NCI-H526 (cell line): ENCODE data around the gene DUSP3.

Source experiments
- DNase-seq, 2 experiments: peaks; one replicate each; lab custom pipeline; 2025; lab: John Stamatoyannopoulos, UW

DUSP3 gene

DNA sequence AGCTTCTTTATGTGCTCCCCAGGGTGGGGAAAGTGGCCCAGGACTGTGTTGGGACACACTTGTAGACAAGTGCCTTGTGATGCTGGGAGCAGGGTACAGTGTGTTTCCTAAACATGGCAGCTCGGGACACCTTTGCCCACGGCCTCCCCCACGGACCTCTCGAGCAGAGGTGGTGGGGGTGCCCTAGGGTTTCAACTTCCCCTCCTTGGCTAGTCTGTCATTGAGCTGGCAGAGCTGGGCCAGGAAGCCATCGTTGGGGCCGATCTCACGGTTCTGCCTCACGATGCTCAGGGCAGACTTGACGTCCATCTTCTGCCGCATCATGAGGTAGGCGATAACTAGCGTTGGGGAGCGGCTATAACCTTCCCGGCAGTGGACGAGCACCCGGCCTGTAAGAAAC lies 9.4 kb downstream of the DUSP3 start:
- no peak for DNase-seq

DNA sequence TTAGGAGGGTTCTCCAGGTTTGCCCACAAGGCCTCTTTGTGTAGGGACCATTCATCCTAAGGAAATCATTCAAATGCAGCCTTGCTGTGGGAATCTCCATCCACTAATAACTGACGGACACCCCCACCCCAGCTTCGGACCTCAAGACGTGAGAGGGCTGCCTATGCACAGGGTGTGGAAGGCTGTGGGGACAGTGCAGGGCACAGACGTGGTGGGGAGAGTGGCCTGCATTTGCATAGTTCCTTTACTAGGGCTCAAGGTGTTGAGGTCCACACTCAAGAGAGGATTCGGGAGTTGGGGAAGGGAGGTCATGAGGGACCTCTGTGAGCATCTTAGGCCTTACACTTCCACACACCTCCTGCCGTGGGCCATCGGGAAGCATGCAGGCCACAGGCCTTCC lies 9.8 kb downstream of the DUSP3 start:
- DNase-seq, result no peak

DNA sequence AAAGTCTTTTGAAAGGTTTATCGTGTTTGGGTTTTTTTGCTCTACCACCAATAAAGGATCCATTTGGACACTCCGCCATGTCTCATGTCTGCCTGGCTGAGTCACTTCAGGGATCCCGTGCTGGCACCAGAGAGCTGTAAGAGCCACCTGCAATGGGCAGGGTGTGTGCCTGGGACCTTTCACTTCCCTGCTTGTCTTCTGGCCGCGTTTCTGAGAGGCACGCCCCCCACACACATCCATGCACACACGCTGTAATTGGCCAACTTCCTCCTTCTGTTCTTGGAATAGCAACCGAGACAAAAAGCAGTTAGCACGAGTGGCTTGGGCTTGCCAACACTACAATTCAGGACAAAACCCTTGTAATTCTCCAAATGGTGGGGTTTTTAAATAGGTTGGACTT lies 10.4 kb downstream of the DUSP3 start:
- DNase-seq, result no peak

DNA sequence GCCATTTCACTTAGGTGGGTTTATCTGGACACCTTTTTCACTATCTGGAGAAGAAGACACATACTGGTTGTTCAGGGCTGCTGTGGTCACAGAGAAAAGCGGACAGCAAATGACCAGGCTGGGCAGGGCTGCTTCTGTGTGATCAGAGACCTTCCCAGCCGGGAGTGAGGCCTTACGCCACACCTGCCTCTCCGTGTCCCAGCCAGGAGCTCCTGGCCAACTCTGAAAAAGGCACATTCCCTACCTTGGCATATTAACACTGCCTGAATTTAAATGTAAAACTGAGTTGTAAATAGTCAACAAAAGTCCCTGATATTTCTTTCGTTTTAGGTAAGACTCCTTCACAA lies 11.1 kb downstream of the DUSP3 start:
- no peak for DNase-seq

DNA sequence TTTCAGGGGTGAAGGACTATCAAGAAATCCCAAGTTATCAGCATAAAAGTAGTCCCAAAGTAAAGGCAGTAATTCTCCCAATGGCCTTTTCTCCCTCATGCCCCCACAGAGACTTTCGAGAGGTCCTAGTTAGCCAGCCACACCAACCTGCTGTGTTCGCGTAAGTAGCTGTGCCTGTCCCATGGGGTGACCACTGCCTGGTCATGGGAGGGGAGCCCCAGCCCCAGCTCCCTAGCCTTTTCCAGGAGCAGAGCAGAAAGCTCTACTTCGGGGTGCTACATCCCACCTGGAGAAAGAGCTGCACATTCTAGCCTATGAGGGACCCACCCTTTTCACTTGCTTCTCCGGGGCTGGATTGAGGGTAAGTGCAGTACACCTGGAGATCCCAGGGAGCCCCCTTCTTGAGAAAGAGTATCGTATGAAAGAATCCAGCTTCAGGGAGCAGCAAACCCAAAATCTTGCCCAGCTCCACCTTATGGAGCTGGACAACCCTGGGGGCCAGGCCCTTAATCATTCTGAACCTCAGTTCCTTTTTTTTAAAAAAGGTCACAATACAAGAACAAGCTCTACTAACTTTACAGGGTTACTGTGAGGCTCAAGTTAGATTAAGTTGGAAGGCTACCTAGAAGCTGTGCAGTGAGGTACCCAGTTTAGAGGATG lies 11.6 kb downstream of the DUSP3 start:
- DNase-seq, result no peak

DNA sequence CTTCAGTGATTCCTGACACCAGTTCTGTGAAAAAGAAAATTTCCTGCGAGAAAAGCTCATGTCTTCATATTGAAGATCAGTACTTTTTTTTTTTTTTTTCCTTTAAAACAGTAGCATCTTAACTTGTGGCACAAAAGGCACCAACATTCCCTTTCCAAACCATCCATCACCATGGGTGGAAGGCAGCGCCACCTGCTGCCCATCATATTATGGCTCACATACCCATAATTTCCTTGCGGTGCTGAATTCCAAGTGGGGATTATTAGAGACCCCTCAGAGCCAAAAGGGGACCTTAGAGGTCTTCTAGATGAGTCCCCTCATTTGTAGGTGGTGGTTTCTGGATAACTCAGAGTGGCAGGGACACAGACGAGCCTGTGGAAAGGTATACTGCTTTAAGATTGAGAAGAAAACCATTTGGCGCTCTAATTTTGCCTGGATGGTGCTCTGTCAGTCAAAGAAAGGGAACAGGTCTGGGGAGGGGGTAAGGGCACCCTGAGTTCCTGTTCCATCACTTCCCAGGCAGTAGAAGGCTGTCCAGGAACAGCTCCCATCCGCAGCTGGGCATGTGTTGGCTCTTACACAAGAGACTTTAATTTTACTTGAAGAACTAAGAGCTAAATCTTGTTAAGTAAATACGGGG lies 12.2 kb downstream of the DUSP3 start:
- peak in 1 of 2 experiments; percentile 62 for DNase-seq

DNA sequence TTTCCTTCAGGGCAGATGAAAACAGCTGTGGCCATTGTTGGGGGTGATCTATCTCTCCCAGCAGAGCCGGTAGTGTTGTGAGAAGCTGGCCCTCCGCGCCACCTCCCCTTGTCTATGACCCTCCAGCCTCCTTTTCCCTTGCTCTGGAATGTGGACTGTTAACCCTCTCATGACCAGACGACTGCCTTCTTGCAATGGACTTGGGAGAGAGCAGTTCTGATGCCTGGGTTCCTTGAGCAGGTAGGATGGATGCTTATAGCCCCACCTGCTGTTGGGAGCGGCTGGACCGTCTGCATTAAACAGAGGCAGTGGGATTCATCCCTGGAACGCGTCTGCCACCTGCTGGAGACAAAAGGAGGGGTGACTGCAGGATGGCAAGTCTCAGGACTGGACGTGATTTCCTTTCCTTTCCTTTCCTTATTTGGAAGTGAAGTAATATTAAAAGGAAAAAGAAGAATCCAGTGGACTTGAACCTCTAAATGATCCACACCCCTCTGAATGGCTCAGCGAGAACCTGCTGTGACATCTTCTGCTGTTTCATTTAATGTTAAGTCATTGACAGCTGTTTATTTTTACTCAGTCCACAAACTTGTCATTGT lies 18.4 kb downstream of the DUSP3 start:
- DNase-seq, result peak; percentile 76 to 94

DNA sequence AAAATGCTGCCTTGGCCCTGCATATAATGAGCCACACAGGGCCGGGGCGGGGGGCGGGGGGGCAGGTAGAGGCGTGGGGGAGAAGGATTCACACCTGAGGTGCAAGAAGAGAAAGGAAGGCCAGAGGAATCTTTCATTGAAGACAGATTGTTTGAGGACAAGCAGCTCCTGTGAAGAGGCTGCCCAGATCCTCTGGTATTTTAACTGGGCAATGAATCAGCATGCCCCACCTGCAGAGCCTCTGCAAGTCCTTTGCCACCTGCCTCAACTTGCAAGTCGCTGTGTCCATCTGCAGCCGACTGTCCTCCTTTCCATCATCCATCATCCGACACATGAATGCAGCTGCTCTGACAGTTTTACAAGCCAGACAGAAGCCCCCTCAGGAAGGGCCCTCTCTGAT lies 18.9 kb downstream of the DUSP3 start:
- DNase-seq, result no peak

DNA sequence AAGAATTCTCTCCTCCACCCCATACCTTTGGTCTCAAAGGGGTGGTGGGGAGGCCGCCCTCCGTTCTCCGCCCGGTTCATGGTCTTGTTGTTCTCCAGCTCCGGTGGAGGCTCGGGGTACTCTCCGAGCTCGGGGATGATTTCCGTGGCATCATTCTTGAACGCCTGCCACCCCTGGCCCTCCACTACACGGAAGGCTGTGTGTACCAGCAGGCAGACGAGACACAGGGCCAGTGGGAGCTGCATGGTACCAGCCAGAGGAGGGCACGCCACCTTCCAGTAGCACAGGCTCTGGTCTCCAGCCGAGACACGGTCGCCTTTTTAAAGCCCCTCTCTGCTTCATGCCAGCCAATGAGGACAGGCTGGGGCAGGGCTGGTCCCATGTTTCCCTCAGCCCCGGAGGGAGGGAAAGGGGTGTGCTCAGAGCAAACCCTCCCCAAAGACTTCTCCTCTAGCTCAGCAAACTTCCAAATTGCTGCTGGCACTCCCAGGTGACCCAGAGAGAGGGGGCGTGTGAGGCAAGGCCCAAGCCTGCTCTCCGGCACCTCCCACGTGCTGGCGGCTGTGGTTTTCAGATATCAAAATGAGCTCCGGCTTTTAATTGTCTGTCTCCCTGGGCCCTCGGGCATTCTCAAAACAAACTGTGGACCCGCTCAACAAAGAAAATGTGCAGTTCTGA lies 20.1 kb downstream of the DUSP3 start, which contains the start of gene SOST:
Gene SOST (minus strand): TSS at position 295 of the 678 bp plus-strand sequence. CDS start 50 bp downstream, at position 245.
- no peak for DNase-seq

DNA sequence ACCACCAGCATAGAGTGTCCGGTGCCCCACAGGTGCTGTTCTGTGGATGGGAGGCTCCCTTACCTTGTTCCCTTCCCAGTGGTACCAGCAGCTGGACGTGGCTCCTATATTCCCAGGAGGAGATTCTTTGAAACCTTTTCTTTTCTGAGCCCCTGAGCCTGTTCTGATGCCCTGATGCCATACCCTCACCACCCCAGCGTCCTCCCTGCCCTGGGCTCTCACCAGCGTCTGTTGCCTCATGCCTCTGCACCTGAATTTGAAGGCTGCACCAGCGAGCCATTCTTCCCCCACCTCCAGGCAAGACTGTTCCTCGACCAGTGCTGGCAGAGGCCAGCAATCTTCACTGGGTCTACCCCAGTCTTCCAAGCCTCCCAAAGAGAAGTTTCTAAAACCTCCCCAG lies 20.7 kb downstream of the DUSP3 start:
- no peak for DNase-seq

DNA sequence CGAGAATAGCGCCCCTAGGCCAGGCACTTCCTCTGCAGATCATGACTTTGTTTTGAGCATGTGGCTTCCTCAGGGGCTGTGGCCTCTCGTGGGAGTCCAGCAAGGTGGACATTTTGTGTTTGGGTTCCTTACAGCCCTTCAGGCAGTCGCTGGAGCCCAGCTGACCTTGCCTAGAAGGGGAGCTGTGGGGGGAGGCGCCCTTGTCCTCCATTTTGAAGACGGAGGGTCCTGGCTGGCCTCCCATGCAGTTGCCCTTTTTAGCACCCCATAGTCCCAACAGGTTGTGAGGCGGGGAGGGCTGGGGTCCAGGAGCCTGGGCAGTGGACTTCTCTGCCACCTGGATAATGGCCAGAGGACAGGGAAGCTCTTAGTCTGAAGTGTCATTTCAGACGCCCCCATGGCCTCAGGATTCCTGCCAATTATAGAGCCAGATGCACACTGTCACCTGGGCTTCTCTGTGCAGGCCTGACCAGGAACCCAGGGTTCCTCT lies 21.6 kb downstream of the DUSP3 start:
- no peak for DNase-seq

DNA sequence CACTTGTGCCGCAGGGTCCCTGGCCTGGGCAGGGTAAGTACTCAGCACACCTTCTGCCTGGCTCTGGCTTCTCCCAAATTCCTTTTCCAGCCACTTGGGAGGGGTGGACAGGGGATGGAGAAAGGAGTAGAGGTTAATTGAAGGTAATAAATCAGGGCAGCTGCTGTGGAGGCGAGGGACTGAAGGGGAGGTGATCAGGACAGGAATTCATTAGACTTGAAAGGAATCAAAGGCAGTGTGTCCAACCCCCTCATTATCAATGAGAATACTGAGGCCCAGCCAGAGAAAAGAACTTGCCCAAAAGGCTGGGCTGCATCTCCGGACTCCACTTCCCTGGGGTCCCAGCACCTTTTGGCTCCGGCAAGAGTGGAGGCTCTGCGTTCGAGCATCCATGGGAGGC lies 22.6 kb downstream of the DUSP3 start:
- DNase-seq, result no peak

DNA sequence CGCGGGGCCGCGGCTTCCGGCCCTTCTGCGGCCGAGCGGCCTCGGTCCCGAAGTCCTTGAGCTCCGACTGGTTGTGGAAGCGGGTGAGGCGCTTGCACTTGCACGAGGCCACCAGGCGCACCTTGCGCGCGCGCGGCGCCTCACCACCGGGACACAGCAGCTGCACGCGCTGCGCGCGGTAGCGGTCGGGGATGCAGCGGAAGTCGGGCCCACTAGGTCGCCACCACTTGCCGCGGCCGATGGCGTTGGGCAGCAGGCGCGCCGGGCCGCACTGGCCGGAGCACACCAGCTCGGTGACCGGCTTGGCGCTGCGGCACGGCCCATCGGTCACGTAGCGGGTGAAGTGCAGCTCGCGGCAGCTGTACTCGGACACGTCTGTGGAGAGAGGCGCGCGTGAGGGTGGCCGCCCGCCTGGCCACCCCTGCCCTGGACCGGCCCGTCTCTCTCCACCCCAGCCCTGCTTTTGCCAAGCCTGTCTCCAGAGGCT lies 23.3 kb downstream of the DUSP3 start:
- peak; percentile 12 to 66 for DNase-seq

DNA sequence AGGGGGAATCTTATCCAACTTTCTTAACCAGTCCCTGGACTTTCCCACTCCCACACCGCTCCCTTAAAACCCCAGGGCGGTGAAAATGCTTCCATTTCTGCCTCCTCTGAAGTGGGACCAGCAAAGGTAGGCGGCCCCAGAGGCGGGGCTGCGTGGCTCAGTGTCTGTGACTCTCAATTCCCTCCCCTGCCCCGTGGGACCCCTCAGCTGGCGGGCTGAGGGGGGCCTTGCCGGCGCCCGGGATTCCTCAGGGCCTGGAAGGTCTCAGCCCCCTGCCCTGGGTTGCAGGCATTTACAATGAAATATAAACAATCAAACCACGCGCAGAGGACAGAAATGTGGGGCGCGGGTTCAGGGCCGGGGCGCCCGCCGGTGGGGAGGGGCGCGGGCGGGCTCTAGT lies 23.8 kb downstream of the DUSP3 start:
- DNase-seq, result no peak

DNA sequence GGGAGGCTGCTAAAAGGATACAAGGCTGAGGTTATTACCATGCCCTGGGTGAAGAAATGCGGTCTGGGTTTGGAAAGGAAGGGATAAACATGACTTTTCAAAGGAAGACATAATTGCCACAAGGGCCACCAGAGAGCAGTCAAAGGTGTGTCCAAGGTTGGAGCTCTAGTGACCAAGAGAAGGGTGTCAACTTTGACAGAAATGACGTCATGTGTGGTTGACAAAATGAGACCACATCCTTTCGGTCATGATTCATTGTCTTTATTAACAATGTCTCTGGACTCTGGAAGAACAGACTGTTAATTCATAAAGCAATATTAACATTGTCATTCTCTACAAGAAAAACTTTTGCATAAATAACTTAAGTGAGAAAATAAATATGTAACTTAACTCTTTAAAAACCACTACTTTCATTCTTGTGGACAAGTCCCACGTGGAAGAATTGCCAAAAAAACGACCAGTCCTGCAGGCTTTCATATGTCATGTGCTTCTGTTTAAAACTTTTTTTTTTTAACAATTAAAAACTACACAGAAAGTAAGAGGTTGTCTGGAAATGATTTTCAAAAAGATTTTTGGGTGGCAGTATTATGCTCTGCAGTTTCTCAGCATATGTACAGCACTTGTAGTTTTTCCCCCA lies 25.2 kb downstream of the DUSP3 start:
- DNase-seq, result no peak

DNA sequence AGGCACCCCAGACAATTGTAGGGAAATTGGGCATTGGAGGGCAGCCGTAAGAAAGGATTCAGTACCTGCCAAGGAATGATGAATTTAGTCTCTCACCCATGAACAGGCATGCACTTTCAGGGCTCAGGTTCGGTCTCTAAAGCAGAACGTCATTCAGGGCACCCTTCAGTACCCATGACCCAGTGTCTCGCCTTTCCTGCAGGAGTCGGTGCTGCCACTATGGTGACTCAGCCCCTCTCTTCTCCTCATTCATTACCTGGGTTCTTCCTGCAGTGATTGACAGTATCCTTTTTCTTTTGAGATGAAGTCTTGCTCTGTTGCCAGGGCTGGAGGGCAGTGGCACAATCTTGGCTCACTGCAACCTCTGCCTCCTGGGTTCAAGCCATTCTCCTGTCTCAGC lies 28.6 kb downstream of the DUSP3 start:
- no peak for DNase-seq

DNA sequence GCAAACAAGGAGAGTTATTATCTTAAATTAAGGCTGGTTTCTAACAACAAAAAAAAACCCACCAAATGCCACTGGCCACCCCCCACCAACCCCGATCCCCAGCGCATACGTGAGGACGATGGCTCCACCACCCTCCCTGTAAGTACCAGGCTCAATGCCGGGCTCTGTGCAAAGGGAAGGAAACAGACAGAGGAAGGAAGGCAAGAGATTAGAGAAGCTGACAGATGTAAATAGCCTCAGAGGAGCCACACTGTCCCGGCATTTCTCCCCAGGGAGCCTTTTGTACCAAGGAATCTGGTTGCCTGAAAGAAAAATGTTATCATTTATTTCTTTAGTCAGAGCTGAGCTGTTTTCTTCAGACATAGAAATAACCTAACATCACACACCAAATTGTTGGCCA lies 33.2 kb downstream of the DUSP3 start:
- DNase-seq, result no peak

DNA sequence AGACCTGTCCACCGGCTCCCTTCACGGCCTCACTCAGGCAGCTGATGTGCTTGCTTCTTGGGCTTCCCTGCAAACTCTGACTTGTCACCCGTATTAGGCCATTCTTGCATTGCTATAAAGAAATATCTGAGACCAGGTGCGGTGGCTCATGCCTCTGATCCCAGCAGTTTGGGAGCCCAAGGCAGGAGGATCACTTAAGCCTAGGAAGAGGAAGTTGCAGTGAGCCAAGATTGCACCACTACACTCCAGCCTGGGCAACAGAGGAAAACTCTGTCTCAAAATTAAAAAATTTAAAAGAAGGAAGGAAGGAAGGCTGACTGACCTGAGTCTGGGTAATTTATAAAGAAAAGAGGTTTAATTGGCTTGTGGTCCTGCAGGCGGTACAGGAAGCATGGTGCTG lies 37.1 kb downstream of the DUSP3 start:
- DNase-seq, result no peak

DNA sequence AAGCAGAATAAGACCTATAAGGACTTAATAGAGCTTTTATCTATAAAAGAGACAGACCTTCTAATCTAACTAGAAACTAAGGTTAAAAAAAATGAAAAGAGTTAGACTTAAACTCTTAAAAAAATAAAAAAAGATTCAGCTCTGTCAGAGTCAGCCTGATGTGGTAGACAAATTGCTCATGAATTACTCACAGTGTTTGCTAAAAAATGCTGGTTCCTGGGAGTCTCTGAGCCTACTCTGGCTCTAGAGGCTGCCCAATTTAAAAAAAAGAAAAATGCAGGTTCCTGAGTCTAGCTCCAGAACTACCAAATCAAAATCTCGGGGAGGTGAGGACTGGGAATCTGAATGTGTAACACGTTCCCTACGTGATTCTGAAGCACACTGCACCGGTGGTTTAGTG lies 38.2 kb downstream of the DUSP3 start:
- no peak for DNase-seq

DNA sequence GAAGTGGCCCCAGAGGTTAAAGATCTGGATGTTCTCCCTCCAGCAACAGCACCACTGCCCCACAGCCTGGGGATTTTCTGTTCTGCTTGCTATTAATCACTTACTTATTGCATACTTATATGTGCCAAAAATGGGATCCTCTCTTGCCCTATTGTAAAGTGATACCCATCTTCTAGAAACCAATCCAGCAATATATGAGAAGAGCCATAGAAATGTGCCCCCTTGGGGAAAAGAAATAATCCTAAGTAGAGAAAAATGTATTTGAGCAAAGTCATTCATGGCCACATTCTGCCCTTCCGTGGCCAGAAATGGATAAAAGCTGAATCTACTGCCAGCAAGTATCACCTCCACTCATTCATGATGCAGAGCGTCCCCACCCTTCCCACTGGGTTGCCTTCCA lies 41.1 kb downstream of the DUSP3 start:
- DNase-seq, result no peak

DNA sequence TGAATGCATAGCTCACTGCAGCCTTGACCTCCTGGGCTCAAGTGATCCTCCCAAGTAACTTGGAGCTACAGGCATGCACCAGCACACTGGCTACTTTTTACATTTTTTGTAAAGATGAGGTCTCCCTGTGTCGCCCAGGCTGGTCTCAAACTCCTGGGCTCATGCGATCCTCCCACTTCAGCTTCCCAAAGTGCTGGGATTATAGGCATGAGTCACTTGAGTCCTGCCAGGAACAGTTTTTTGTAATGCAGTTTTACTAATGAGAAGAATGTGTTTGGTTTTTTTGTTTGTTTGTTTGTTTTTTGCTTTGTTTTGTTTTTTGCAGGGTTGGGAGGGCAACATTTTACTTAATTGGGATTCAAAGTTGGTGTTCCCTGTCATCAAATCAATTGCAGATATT lies 42.4 kb downstream of the DUSP3 start:
- no peak for DNase-seq

DNA sequence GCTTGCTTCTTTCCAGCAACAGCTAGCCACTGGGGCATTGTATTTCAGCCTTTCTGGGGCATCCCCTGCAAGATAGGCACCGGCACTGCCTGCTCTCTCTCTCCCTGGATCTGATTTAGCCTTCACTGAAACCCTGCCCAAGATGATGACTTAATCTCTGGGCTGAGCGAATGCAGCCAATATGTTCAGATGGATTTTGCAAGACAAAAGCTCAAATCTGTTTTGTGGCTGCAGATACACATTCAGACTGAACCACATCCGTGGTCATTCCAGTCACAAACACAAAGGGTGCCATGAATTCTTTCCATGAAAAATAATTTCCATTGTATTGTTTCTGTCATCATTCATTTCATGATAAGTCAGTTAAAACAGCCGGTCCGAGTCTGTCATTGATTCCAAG lies 44.4 kb downstream of the DUSP3 start:
- DNase-seq, result no peak
